Ecto neural progenitor cell (in vitro differentiated cells): ENCODE results near the gene CST9L.

Experiments
- DNase-seq: peaks from one replicate; pipeline ENCODE4 v3.0.0-alpha.2; 2018; ENCODE audit warnings: low spot score

Gene CST9L

DNA sequence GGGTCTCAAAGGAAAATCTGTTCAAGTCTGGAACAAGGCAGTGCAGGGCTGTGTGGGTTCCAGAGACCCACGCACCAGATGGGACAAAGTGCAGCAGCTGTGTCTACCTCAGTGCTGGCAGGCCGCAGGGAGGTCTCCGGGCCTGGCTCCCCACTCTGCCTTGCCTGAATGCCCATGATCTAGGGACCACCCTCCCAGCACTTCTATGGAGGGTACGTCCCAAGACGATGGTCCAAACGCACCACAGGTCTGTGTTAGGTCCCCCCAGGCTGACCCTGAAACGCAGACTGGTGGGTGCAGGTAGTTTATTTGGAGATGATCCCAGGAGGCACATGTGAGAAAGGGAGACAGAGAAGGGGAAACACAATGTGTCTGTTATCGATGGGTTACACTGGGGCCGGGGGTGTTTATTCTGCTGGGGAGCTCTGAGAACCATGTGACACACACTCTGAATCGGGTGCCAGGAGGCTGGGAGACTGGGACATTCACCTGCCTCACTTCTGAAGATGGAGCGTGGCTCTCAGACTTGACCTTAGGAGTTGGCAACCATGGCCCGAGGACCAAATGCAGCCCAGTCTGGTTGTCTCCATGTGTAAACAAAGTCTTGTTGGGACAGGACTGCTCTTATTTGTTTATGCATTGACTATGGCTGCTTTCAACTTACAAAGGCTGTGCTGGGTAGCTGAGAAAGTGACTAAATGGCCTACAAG is 21.7 kb downstream of the CST9L start:
- no peak for DNase-seq

DNA sequence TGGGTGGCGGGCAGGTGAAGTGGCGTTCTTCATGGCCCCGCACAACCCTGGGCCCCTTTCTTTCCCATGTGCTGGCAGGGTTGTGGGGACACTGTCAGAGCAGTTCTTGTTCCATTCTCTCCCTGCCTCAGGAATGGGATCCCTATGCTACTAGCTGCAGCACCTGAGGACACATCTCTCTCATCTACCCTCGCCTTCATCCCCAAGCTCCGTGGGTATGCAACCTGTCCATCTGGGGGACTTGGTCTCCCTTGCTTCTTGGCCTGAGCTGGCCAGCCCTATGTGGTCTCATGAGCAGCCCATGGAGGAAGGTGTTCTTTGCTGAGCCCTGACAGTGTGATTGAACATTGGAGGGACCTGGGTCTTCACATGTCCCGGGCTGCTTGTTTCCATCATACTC is 24.2 kb downstream of the CST9L start:
- DNase-seq = peak; percentile 18

DNA sequence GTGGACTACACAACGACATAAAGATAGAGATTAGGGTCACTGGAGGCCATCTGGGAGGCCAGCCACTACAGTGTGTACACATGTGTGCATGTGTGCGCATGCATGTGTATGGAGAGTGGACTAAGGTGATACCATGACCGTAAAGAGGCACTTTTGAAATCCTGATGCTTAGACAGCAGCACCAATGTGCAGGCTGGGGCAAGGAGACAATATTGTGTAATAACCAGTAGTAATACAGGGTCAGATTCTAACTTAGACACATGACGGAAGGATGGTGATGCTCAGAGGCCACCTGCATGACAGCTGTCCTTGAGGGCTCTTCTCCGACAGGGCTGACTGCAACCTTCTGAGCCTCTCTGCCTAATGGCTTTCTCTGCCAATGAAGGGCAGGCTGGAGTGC is 25.5 kb downstream of the CST9L start:
- peak; percentile 16 for DNase-seq

DNA sequence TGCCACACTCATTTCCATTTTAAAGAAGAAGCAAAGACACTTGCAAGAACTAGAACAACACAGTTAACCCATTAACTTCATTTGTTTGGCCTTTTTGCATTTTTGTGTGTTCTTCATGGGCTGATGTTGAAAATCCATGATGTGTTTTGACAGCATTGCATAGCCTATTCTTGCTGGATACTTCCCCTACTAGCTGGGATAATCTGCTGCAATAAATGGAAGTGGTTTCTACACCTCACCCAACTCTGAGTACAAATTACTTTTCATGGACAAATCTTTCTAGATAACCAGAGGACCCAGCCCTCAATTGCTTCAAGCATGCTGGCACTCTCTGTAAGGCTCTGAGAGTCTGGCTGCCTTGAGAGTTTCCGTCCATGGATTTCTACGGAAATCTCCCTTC is 26.5 kb downstream of the CST9L start:
- DNase-seq = no peak

DNA sequence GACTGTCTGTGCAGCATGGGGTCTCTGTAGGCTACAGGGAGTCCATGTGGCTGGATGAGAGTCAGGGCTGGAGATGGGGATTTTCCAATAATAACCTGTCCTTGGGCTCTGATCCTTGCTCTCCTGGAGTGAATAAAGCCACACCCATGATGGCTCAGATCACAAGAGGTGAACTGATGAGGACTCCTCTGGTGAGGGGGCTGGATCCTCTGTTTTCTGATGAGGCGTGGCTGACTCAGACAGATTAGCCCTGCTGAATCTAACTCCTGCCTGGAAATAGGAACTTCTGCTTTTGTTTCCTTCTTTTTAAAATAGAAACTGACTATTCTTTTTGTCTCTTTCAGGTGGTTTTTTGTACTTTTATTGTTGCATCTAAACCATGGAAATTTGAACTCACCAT is 27.0 kb downstream of the CST9L start:
- DNase-seq = no peak

DNA sequence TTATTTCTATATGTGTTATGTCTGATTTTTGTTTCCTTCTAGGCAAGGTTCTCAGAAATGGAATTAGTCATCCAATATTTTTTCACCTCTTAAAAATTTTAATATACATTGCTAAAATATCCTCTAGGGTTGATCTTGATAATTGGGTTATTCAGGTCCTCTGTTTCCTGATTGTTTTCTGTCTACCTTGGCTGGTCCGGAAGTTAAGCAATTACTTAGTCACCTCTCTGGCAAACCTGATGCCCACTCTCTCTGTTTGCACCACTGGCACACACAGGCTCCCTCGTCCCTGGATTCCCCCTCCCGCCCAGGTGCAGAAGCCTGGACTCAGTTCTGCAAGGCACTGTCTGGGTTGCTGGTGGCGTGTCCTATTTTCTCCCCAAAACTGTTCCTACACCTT is 27.7 kb downstream of the CST9L start:
- DNase-seq = no peak

DNA sequence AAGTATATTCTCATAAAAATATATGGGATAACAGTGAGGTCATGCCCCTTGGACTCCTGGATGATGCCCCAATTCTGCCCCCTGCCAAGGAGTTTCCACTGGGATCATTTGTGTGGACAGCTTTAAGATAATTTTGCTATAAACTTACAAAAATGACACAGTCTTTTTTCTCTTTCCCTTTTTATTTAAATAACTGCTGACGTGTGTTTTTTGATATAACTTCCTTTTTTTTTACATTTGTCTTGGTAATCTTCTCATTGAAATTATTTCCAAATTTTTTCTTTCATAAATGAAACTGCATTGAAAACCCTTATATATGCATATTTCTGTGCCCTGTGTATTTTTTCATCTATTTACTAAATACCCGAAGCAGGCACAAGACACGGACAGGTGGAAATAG is 31.3 kb downstream of the CST9L start:
- no peak for DNase-seq

DNA sequence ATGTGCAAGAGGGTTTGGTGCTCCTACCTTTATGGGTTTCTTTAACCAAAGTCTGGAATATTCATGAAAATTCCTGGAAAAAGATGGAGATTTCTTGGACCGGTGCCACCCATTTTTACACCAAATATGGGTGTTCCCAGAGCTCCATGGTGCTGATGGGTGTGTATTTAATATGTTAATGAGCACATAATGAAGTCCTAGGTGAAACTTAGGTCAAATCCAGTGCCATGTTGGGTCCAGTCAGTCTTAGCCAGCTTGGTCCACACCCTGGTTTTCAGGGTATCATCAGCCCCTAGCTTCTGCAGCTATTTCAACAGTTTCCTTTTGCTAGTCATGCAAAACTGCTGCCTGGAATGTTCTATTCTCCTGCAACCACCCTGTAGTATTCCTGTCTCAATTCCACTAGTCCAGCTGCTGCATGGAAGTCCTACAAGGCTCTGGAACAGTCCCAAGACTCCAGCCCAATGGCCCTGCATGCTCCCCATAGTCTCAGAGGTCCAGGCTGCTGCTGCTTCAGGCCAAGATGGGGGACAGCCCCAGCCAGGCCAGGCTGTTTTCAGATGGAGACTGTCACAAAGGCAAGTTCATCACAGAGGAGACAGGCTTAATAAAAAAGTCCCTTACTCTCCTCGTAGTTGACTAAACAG is 31.8 kb downstream of the CST9L start:
- DNase-seq = no peak

DNA sequence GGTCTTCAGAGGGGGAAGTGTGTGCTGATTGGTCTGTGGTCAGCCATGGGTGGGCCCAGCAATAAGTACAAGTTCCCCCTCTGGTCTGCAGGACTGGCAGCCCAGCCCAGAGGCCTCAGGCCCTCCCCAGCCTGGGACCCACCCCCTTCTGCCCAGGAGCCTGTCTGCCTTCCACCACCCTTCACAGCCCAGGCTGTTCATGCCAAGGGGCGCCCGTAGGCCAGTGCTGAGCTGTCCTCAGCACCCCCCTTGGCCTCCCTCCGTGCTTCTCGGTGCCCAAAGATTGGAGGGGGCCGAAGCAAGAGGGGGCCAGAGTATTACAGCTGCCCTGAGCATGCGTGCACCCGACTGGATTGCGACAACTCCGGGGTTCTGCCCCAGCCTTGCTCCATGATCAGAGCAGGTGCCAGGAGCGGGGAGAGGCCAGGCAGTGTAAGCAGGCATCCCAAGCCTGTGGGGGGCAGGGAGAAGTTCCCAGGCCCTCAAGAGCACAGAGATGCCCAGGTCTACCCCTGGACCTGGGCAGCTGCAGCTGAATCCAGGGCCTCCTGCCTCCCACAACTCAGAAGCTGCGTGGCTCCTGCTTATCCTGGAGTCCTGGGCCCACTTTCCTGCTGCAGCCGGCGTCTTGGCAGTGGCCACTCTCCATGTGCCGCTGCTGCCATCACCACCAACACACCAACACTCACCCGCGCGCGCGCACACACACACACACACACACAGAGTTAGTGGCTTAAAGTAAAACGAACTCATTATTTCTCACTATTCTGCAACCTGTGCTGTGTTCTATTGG is 33.3 kb downstream of the CST9L start:
- DNase-seq = no peak

DNA sequence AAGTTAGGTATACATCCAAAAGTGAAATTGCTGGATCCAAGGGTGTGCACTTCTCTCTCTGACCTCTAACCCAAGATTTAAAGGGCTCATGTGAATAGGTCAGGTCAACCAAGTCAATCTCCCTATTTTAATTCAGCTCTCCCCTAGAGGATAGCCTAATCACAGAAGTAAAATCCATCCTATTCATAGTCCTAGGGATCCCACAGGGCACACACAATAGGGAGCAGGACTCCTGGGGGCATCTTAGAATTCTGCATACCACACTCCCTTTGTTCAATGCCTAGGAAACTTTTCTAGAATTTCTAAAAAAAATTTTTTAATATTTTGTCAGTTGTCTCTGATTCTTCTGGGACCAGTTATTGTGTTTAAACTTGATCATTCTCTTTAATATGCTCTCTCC is 35.1 kb downstream of the CST9L start:
- DNase-seq = no peak

DNA sequence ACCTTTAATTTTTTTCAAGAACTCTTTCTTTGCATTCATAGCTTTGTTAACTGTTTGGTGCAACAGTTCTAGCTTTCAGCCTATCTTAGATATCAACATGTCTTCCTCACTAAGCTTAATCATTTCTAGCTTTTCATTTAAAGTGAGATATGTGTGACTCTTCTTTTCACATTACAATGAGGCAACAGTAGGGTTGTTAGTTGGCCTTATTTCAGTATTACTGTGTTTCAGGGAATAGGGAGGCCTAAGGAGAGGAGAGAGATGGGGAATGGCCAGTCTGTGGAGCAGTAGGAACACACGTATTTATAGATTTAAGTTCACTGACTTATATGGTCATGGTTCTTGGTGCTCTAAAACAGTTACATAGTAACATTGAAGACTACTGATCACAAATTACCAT is 35.8 kb downstream of the CST9L start:
- DNase-seq = no peak

DNA sequence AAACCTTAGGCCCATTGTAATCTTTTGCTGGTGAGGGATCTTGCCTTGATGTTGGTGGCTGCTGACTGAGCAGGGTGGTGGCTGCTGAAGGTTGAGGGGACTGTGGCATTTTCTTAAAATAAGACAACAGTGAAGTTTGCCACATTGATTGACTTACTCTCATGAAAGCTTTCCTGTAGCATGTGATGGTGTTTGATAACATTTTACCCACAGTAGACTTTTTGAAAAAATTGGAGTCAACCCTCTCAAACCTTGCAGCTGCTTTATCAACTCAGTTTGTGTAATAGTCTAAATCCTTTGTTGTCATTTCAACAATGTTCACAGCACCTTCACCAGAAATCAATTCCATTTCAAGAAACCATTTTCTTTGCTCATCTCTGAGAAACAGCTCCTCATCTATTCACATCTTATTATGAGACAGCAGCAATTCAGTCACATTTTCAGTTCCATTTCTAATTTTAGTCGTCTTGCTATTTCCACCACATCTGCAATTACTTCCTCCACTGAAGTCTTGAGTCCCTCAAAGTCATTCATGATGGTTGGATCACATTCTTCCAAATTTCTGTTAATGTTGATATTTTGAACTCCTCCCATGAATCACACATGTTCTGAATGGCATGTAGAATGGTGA is 37.2 kb downstream of the CST9L start:
- DNase-seq = no peak

DNA sequence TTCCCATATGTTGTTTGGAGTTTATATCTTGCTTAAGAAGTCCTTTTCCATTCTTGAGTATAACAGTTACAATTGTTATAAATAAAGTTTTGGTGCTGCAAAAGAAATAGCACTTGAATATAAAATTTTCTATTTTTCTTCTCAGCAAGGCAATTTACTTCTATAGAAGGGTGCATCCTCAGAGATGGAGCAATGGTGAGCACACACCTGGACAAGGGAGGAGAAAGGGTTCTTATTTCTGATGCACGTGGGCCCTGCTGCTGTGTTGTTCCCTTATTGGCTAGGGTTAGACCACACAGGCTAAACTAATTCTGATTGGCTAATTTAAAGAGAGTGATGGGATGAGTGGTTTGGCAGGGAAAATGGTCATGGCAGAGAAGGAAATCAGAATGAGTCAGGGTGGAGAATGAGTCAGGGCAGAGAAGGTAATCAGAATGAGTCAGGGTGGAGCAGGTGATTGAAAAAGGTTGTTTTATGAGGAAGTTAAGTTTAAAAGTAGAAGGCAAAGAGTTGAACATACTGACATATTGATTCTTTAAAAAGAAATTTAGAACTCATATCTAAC is 39.3 kb downstream of the CST9L start:
- no peak for DNase-seq

DNA sequence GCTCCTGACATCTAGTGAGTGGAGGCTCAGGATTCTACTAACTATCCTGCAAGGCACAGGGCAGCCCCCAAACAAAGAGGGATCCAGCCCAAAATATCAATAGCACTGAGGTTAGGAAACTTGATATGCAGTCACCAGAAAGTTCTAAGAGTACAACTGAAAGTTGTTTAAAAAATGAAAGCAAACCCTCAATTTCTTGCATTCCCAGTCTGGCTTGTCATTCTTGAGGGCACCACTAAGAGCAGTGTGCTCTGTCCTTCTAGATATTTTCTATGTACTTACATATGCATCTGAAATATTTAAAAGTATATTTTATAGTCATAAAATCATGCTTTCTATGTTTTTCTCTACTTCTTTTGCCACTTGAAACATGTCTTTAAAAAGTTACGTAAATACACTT is 41.4 kb downstream of the CST9L start:
- DNase-seq = no peak

DNA sequence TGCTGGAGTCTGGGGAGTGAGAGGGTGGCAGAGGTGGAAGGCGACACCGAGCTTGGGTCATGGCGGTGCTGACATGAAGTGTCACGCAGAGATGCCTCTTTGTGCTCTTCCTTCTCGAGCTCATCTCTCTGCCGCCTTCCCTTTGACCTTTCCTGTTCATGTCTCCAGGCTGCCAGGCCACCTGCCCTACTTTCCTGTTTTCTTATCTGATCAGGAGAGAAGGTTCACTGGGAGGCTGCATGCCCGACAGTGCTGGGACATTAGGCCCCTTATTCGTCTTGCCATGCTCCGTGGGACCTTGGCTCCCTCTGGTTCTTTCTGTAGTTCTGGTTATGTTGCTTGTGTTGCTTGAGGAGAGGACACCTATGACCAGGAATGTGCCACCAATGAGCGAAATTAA is 44.1 kb downstream of the CST9L start:
- DNase-seq = no peak

DNA sequence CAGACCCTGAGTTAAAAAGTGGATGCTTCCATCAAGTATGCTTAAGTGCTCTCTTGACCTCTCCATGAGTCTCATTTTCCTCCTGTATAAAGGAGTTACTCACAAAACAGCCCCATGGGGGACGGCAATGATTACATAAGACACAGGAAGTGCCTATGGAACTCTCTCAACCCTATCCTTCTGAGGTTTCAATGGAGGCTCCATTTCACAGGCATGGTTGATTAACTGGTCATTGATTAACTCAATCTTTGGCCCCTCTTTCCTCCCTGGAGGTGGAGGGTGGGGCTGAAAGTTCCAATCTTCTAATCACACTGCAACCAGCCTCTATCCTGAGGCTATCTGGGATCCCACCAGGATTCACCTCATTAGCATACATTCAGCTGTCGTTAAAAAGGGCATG is 48.1 kb downstream of the CST9L start:
- DNase-seq = no peak

DNA sequence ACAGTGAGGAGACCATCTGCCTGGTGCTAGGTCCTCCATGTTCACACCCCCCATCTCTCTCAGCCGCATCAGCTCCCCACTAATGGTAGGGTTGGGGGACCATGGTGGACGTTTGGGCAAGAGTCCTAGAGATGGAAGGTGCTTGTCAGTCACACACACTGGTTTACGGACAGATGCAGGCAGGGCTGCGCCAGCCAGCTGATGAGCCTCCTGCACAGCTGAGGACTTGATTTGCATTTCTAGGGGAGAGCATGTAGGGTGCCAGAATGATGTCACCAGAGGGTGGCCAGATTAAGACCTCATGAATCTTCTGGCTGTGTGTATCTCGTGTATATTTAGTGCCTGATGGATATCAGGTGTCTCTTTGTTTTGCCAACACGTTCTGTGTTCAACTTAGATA is 48.7 kb downstream of the CST9L start:
- no peak for DNase-seq

DNA sequence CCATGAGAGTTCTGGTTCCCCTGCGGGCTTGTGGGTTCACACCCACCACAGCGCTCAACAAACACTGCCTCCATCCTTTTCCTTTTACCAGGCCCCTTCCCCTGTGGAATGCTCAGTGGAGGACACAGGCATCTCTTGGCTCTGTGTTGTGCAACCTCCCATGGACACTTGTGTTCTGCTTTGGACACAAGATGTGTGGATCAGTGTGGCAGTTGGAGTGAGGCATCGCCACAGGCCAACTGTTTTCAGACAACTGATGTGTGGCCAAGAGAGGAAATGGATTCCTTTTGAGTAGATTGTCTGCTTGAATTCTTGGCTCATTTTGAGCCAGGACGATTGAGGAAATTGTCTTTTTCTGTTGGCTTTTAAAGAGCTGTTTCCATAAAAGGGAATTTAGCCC is 50.6 kb downstream of the CST9L start:
- no peak for DNase-seq

DNA sequence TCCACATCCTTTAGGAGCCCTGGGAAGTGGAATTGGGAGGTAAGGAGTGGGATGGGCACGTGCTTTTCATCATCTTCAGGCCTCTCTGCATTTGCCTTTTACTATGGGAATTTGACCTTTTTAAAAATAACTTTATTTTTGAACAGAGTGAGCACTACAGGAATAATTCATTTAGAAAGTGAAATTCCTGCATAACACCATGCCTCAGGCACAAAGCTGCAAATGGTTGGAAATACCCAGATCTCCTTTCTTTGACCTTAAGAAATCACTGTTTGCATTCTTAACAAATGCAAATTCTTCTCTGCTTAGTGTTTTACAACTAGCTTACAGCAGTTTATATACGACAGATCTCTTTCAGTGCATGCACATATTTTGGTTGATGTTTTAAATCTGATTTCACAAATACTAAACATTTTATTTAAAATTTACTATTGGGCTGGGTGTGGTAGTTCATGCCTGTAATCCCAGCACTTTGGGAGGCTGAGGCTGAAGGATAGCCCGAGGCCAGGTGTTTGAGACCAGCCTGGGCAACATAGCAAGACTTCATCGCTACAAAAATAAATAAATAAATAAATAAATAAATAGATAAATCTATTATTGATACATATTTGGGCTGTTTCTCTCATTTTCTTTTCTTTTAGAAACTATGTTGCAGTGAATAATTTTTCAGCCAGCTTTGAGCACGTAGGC is 52.9 kb downstream of the CST9L start:
- no peak for DNase-seq

DNA sequence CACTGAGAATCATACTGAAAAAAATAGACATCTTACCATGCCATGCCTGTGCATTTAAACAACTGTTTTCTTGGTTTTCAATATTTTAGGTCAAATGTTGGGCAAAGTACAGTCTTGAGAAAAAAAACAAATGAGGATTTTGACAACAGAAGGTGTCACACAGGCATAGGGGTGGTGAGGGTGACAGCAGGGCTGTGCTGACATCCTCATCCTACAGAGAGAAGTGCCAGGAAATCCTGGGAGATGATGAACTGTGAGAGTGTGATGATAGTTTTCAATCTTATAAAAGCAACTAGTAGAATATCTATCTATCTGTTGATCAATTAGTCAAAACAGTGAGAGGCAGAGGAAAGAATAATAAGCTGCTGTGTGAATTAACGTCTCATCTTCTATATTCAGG is 53.4 kb downstream of the CST9L start:
- DNase-seq = no peak
